ENCODE measurements around the gene TMEM138.

DNA sequence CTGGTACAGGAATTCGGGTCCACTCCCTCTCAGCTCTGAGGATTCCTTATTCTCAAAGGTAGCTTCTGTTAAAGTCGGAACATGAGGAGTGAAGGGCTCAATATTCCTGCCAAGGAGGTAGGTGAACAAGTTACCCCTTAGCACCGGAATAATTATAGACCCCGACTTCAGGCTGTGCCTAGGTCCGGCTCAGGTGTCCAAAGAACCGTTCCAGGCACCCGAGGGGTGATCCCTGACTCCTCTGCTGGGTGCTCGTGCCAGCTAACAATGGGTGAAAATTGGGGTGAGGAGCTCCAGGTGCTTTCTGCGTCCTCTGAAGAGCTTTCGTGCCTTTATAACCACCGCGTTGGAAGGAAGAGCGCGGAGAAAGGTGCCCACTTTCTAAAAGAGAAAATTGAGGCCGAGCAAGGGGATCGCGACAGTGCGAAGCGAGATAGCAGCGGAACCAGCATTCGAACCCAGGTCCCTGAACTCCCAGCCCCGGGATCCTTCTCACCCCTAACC, 885 bp upstream of the TMEM138 start:
- TF ChIP-seq GABPA (IDR thresholded peaks at IDR 0.05; ENCODE audit: low read depth) (no peak), POLR2AphosphoS5 (IDR thresholded peaks at IDR 0.05; ENCODE audit: low read depth) (no peak)
